Retinal pigment epithelial cell (primary cell): ENCODE measurements around the gene SRCIN1.
"Not testable (repeated sequence)": the region's sequence is repeated elsewhere in the genome, so short reads cannot be mapped to it uniquely, and the experiment has no call there.

ENCODE experiments used
- DNase-seq: peaks from one replicate; pipeline ENCODE4 v3.0.0-alpha.2; 2010; ENCODE audit warnings: low read depth
- H3K4me3 ChIP-seq: 2 replicates; pipeline ENCODE4 v1.5.1; 2011; ENCODE audit warnings: mild to moderate bottlenecking, low read length, control low read depth, moderate library complexity
- CTCF ChIP-seq: conservative IDR thresholded peaks from 2 replicates; pipeline ENCODE4 v1.5.1; 2011; ENCODE audit warnings: low read depth, low read length, control low read depth, inconsistent platforms

Gene SRCIN1

GRCh38 chr17:38509772-38510420 lies 95.9 kb downstream of the SRCIN1 start:
- H3K4me3 ChIP-seq: peak overlapping the region; percentile 11
- no peak for TF ChIP-seq CTCF
- no peak for DNase-seq

DNA sequence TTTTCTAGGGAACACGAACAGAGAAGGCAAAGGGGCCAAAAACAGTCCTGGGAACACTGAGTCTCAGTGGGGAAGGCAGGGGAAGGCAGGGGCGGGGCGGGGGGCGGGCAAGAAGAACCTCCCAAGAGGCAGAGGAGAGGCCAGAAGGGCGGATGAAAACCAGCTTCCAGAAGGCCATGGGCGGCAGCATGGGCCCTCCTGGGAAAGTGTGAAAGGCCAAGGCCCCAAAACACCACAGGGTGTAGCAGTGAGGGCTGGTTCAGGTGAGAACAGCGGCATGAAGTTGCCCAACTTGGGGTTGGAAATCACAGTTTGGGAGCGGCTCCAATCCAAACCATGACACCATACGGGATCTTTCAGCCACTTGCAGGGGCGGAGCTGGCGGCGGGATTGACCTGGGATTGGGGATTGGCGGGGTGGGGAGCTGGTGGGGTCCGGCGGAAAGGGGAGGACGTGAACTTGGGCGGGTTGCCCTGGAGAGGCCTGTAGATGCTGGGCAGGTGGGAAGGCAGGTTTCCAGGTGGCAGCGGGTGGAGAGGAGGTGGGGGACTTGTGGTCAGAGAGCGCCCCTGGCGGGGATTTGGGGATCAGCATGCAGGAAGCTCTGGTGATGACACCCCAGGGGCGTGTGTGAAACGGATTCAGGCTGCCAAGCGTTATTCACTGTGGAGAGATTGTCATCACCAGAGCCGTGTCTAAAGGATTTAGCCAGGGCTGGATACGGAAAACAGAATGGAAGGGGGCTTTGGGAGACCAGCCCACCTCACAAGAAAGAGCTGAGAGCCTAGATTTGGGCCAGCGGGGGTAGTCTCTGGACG lies 96.6 kb downstream of the SRCIN1 start:
- TF ChIP-seq CTCF: peak; percentile 91

GRCh38 chr17:38508570-38508950 lies 97.2 kb downstream of the SRCIN1 start:
- no peak for DNase-seq
- TF ChIP-seq CTCF: no peak
- no peak overlapping the region for H3K4me3 ChIP-seq

More for the DNA sequence above, 96.6 kb downstream of the SRCIN1 start:
- peak; percentile 67 for DNase-seq
- H3K4me3 ChIP-seq: peak overlapping the region; percentile 11

GRCh38 chr17:38507921-38508569 lies 97.7 kb downstream of the SRCIN1 start:
- DNase-seq: no peak
- TF ChIP-seq CTCF: no peak
- H3K4me3 ChIP-seq: no peak overlapping the region

DNA sequence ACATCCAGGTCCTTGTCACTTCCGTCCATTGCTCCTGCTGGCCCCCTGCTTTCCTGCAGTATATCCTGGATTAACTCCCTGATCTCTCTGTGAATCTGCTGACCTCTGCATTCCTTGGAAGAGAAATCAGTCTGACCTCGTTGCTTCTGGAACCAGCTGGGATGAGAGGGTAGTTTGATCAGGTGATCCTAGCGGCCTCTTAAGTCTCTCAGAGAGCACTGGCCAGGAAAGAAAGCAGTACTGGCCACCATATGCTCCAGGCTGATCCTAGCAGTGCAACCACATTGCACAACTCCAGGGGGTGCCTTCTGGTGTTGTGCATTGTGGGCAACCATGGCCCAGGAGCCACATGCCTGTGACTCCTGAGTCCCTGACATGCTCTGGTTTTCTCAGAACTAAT lies 98.3 kb downstream of the SRCIN1 start:
- TF ChIP-seq CTCF: no peak
- DNase-seq: no peak
- H3K4me3 ChIP-seq: no peak overlapping the region

DNA sequence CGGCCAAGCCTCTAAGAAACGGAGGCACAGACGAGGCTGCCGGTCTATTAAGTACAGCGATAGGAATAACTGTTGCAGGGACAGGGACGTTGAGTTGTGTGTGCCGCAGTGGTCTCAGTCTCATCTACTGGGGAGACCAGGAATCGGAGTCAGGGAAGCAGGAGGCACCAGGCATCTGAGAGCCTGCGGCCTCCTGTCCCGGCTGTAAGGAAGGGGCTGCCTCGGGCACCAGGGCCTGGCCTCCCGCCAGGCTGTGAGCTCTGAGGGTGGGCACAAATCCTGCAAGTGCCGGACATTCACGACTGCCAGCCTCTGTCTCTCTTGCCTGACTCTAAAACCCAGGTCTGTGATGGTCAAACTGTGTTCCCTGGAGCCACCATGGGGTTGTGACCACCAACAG lies 101.5 kb downstream of the SRCIN1 start:
- no peak for DNase-seq
- no peak for TF ChIP-seq CTCF
- H3K4me3 ChIP-seq: no peak overlapping the region

GRCh38 chr17:38503286-38503913 lies 102.4 kb downstream of the SRCIN1 start:
- not testable (repeated sequence) for H3K4me3 ChIP-seq, DNase-seq

- H3K4me3 ChIP-seq, DNase-seq: not testable (repeated sequence)
Observed at GRCh38 chr17:38501718-38502117, 104.0 kb downstream of the SRCIN1 start.

- DNase-seq, H3K4me3 ChIP-seq: not testable (repeated sequence)
Observed at GRCh38 chr17:38499230-38499629, 106.5 kb downstream of the SRCIN1 start.
